ENCODE data around the gene SEC31A. TPM values are rescaled to one million over a fixed set of nuclear protein-coding genes. Genes with fewer than 3 reads are reported as not detected.

Gene SEC31A
- total and polyA plus RNA-seq, 7 experiments from 2014 or later = 130 to 168 (median 147) TPM

Other genes with a start within 250 kb of the SEC31A start
- gene SCD5, start 92.4 kb downstream of the SEC31A start, total RNA-seq = 1 to 10 TPM in 1 of 5 experiments, under 1 TPM in 2, not detected in 2; 0.13 to 1.5 (median 0.44) TPM
- not detected for gene SCD5, start 92.4 kb downstream of the SEC31A start, polyA plus RNA-seq
- gene THAP9, start 9.6 kb upstream of the SEC31A start, total RNA-seq = 1 to 10 TPM; 2.2 to 4.9 (median 4.4) TPM
- 1 to 10 TPM; 1.7 to 2.7 TPM for gene THAP9, start 9.6 kb upstream of the SEC31A start, polyA plus RNA-seq
- 10 to 100 TPM; 14.4 to 30.7 (median 18.0) TPM for gene LIN54, start 119.7 kb upstream of the SEC31A start, total RNA-seq
- gene LIN54, start 119.7 kb upstream of the SEC31A start, polyA plus RNA-seq = 10 to 100 TPM; 11.0 to 16.6 TPM
- gene COPS4, start 144.0 kb upstream of the SEC31A start, total RNA-seq = 10 to 100 TPM; 23.5 to 32.8 (median 24.7) TPM
- 10 to 100 TPM; 53.7 to 59.7 TPM for gene COPS4, start 144.0 kb upstream of the SEC31A start, polyA plus RNA-seq
- gene PLAC8, start 223.6 kb upstream of the SEC31A start, total RNA-seq = 100 to 1,000 TPM; 204 to 340 (median 247) TPM
- gene PLAC8, start 223.6 kb upstream of the SEC31A start, polyA plus RNA-seq = 100 to 1,000 TPM; 336 to 634 TPM

Measured in naive thymus-derived CD4-positive, alpha-beta T cell (primary cell).